ENCODE measurements around the gene GPHN. TPM values are rescaled to one million over a fixed set of nuclear protein-coding genes. Genes with fewer than 3 reads are reported as not detected.

Gene GPHN
- total RNA-seq, 1 donor from 2014 or later, result 24.9 TPM

DNA sequence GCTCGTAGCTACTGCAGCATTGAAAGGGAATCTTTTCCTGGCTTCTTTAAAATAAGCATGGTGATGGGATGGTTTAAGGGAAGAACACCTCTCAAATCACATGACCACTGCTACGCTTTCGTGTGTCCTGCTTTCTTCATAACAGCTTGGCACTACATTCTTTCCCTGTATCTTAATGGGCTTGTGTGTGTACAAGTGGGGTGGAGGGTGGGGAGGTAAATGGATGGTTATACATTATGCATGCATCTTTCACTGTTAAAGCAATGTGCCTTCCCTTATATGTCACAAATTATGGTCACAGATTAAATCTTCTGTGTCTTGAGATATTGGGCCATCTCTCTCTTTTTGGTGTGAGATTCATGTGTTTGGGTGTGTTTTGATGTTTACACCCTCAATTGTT is 511.8 kb downstream of the GPHN start:
- H3K4me3 Mint-ChIP-seq (ENCODE audit: low read depth), result no peak overlapping the region
- peaks cover 4% of the 10 kb centered on the region for H3K9me3 Mint-ChIP-seq (ENCODE audit: low read depth)
- DNase-seq (ENCODE audit: low spot score, unreplicated experiment), result no peak
- no peaks in the 10 kb centered on the region for H3K4me1 Mint-ChIP-seq (ENCODE audit: low read depth)
- no peak overlapping the region for H3K27ac Mint-ChIP-seq
- H3K27me3 Mint-ChIP-seq, result no peaks in the 10 kb centered on the region
- TF ChIP-seq, protein P1, sequence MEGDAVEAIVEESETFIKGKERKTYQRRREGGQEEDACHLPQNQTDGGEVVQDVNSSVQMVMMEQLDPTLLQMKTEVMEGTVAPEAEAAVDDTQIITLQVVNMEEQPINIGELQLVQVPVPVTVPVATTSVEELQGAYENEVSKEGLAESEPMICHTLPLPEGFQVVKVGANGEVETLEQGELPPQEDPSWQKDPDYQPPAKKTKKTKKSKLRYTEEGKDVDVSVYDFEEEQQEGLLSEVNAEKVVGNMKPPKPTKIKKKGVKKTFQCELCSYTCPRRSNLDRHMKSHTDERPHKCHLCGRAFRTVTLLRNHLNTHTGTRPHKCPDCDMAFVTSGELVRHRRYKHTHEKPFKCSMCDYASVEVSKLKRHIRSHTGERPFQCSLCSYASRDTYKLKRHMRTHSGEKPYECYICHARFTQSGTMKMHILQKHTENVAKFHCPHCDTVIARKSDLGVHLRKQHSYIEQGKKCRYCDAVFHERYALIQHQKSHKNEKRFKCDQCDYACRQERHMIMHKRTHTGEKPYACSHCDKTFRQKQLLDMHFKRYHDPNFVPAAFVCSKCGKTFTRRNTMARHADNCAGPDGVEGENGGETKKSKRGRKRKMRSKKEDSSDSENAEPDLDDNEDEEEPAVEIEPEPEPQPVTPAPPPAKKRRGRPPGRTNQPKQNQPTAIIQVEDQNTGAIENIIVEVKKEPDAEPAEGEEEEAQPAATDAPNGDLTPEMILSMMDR (IDR thresholded peaks at IDR 0.05; ENCODE audit: unreplicated experiment), result no peak
- peaks cover 3% of the 10 kb centered on the region for H3K36me3 Mint-ChIP-seq (ENCODE audit: insufficient read depth)

DNA sequence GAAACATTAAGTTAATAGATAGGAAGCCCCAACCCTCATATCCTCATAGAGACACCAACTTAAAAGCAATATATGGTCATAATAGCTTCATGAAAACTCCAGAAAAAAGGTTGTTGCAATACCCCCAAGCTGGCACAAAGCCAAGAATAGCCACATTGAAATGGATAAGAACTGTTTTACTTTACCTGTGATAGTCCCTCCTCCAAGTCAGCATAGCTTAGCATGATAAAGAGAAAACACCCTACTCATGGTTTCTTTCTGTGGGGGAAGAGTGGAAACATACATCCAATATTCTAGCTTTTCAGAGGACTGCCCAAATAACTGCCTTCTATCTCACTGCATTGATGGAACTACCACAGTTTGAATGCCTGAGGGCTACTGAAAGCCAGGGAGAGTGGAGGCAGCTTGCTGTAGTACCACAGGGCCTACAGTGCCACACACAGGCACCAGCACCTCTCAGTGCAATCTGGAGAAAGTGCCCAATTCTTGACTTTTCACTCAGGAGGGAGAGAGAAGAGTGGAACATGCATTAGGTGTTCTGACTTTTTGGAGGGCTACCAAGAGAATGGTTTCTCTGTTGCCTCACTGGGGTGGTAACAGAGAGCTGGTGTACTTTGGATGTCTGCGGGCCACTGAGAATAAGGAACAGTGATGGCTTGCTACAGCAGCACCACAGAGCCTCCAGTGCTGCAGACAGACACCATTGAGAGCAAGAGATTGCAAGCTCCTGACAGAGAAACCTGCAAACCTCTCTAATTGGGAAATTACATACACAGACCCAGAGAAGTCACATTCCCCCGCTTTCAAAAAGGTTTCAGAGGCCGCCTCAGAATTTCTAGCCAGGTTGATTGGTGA is 524.2 kb downstream of the GPHN start:
- H3K27ac Mint-ChIP-seq, result no peak overlapping the region
- H3K4me3 Mint-ChIP-seq (ENCODE audit: low read depth), result no peak overlapping the region
- H3K27me3 Mint-ChIP-seq, result no peaks in the 10 kb centered on the region
- peaks cover 12% of the 10 kb centered on the region for H3K36me3 Mint-ChIP-seq (ENCODE audit: insufficient read depth)
- H3K4me1 Mint-ChIP-seq (ENCODE audit: low read depth), result no peaks in the 10 kb centered on the region
- peaks cover 20% of the 10 kb centered on the region for H3K9me3 Mint-ChIP-seq (ENCODE audit: low read depth)
- TF ChIP-seq, protein P1 (IDR thresholded peaks at IDR 0.05; ENCODE audit: unreplicated experiment), result no peak
- no peak for DNase-seq (ENCODE audit: low spot score, unreplicated experiment)

DNA sequence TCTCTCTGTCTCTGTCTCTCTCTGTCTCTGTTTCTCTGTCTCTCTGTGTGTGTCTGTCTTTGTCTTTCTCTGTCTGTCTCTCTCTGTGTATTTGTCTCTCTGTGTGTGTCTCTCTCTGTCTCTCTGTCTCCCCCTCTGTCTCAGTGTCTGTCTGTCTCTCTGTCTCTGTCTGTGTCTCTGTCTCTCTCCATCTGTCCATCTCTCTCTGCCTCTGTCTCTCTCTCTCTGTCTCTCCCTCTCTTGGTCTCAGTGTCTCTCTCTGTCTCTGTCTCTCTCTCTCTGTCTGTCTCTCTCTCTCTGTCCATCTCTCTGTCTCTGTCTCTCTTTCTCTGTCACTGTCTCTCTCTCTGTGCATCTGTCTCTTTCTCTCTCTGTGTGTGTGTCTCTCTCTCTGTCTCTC is 537.5 kb downstream of the GPHN start:
- Mint-ChIP-seq H3K27me3 (no peaks in the 10 kb centered on the region), H3K27ac (no peak overlapping the region), H3K4me3 (ENCODE audit: low read depth) (no peak overlapping the region), H3K4me1 (ENCODE audit: low read depth) (no peaks in the 10 kb centered on the region), H3K36me3 (ENCODE audit: insufficient read depth) (peaks cover 5% of the 10 kb centered on the region), H3K9me3 (ENCODE audit: low read depth) (peaks cover 9% of the 10 kb centered on the region)
- DNase-seq (ENCODE audit: low spot score, unreplicated experiment), result no peak
- TF ChIP-seq, protein P1 (IDR thresholded peaks at IDR 0.05; ENCODE audit: unreplicated experiment), result no peak

DNA sequence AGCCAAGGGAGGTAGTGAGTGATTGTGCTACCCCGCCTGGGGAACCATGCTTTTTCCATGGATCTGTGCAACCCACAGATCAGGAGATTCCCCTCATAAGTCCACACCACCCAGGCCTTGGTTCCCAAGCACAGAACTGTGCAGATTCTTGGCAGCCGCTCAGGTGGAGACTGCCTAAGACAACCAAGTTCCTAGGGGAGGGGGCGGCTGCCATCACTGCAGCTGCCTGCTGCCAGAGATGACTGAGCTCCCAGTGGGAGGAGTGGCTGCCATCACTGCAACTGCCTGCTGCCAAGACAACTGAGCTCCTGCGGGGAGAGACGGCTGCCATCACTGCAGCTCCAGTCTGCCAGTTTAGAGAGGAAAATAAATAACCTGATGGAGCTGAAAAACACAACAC is 542.9 kb downstream of the GPHN start:
- H3K9me3 Mint-ChIP-seq (ENCODE audit: low read depth), result peaks cover 32% of the 10 kb centered on the region
- TF ChIP-seq, protein P1 (IDR thresholded peaks at IDR 0.05; ENCODE audit: unreplicated experiment), result no peak
- no peak overlapping the region for H3K4me3 Mint-ChIP-seq (ENCODE audit: low read depth)
- peaks cover 15% of the 10 kb centered on the region for H3K36me3 Mint-ChIP-seq (ENCODE audit: insufficient read depth)
- no peaks in the 10 kb centered on the region for H3K27me3 Mint-ChIP-seq
- H3K27ac Mint-ChIP-seq, result no peak overlapping the region
- no peak for DNase-seq (ENCODE audit: low spot score, unreplicated experiment)
- H3K4me1 Mint-ChIP-seq (ENCODE audit: low read depth), result no peaks in the 10 kb centered on the region

DNA sequence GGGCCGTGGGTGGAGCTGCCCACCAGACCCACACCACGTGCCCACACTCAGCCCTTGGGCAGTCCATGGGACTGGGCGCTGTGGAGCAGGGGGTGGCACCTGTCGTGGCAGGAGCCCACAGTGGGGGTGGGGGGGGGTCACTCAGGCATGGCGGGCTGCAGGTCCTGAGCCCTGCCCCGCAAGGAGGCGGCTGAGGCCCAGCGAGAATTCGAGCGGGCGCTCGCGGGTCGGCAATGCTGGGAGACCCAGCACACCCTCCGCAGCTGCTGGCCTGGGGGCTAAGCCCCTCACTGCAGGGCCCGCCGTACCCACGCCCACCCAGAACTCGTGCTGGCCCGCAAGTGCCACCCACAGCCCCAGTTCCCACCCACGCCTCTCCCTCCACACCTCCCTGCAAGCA is 548.7 kb downstream of the GPHN start:
- Mint-ChIP-seq H3K9me3 (ENCODE audit: low read depth) (peaks cover 28% of the 10 kb centered on the region), H3K27me3 (no peaks in the 10 kb centered on the region), H3K36me3 (ENCODE audit: insufficient read depth) (peaks cover 12% of the 10 kb centered on the region), H3K4me1 (ENCODE audit: low read depth) (no peaks in the 10 kb centered on the region), H3K27ac (no peak overlapping the region), H3K4me3 (ENCODE audit: low read depth) (no peak overlapping the region)
- TF ChIP-seq, protein P1 (IDR thresholded peaks at IDR 0.05; ENCODE audit: unreplicated experiment), result no peak
- DNase-seq (ENCODE audit: low spot score, unreplicated experiment), result no peak

Measured in progenitor cell of endocrine pancreas (in vitro differentiated cells).